Colon (tissue), 2 donors: ENCODE results near the gene PBX3.

ENCODE experiments used
- FAIRE-seq: peaks from 2 replicates; lab custom pipeline; 2012; peaks lifted over from hg19 to GRCh38; lab: Jason Lieb, UNC
- donor health status: control.
- donor health status: control.

PBX3 gene

DNA sequence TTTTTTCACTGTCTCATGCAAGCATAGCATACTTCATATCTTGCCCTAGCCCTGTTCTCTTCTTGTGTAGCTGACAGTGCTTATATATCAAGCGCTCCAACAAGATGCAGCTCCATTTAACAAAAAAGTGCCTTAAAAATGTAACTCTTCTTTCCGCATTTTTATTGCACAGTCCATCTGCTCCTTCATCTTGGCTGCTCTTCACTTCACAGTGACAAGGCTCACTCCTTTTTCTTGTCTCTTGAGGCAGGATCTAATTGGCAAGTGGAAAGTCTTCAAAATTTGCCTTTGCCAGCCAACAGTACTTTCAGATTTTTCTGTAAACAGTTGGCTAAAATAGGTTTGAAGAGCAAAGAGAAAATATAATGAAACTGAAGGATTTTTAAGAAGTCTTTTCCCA lies 161.8 kb downstream of the PBX3 start:
- no peak for FAIRE-seq

DNA sequence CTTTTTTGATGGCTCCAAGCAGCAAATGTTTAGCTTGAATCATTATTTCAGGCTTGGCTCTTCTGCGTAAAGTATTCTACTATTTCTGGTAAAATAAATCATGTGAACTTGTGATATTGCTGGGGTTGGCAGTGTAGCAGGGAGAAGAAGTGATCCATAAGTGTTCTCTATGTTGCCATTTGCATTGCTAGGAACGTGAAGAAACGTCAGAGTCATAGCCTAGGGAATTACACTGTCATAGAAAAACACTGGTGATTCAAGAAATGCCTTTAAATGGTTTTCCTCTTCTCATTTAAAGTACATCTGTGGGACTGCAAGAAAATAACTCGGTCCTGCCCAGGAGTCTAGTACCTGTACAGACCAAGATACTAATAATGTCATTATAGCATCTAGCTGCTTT lies 162.3 kb downstream of the PBX3 start:
- FAIRE-seq, result no peak

DNA sequence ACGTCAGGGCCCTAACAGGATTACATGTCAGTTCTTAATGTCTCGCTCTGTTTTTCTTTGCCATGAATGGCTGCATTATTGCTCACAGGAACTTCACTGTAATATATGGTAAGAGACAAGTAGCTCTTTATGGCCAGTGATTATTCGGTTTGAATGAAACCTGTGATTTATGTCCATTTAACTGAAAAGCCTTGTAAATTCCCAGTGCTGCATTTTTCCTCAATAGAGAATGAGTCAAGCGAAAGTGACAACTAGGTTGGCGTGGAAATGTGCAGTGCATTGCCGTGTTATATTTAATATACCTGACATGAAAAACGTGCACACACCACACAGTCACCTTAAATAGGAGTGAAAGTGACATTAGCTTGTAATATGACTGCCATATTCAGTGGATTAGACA lies 163.1 kb downstream of the PBX3 start:
- no peak for FAIRE-seq

DNA sequence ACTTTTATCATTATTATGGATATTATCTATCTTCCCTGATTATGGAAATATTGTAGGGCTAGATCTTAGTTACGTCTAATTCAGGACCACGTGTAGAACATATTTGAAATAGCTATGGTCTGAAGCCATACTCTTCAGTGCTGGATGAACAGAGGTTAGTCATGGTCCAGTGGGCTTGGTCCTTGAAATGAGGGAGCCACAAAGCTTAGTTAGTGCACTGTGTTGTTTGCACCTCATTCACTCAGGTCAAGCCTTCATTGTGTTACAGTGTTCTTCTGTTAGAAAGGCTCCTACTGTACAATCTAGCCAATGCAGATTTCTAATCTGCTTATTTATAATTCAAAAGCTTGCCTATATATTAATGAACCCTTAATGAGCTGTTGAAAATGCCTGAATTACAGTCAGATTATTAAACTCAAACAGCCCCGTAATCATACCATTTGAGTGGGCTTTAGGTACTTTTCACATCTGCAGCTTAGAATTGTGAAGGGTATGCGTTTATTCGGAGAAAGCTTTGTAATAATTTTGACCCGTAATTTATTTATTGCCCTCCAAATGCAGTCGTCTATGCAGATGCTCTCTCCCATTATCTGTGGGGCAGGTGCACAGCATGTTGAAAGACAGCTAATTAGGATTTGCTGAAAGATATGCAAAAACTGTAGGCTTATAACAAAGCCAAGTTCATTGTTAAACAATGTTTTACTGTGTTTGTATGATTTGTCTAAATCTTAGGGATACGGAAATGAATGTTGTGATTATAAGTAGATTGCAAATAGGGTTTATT lies 164.9 kb downstream of the PBX3 start:
- no peak for FAIRE-seq

DNA sequence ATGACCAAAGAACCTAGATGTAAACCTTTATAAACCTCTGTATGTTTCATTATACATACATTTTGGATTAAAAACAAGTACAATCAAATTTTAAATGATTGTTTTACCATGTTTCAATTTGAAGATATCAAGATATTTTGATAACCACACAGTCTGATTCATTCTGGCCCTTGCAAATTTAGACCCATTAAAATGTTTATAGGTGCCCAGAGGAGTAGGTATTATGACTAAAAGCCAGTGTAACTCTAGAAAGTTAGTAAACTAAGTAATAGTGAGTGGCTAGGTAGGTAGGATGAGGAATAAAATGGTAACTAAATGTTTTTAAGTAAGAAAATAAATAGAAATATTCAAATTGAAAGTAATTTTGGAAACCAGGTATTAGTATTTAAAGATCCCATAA lies 165.5 kb downstream of the PBX3 start:
- no peak for FAIRE-seq

DNA sequence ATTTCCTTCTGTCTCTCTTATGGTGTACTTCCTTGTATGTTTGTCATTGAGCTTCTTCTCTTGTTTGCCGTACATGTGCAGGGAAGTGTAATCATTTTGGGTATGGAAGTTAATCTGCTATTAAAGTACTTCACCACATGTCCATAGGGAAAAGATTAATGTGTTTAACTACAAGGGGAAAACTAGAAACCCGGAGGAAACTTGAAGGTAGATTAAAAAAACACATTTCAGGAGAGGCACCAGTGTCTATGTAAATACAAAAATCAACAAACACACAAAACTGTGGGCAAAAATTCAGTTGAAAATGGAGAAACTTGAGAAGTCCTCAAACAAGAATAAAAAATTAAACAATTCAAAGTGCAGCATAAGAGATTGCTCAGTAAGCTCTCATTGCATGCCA lies 166.4 kb downstream of the PBX3 start:
- FAIRE-seq, result no peak

DNA sequence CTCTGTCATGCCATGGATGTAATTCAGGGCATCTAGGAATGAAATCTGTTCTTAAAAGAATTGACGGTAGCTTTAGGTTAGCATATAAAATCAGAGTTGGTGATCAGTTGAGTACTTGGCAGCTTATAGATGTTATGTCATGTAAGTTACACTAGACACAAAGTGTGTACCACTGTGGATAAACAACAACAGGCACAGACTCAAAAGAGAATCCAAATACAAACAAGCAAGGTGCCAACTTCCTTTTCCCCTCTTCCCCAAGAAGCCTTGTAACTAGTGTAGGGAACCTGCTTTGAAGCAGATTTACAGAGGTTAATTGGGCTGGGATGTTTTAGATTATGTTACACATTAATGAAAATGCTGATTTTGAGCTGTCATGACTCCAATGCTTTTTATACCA lies 167.2 kb downstream of the PBX3 start:
- no peak for FAIRE-seq

DNA sequence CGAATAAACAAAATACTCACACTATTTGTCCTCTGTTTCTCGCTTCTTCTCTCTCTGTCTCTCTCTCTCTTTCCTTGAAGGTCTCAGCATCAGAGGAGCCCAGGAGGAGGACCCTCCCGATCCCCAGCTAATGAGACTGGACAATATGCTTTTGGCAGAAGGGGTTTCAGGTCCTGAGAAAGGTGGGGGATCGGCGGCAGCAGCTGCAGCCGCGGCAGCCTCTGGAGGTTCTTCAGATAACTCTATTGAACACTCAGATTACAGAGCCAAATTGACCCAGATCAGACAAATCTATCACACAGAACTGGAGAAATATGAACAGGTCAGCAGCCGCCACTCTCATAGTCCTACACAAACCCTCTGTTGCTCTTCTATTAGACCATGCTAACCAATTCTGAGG lies 168.4 kb downstream of the PBX3 start:
- FAIRE-seq, result no peak

DNA sequence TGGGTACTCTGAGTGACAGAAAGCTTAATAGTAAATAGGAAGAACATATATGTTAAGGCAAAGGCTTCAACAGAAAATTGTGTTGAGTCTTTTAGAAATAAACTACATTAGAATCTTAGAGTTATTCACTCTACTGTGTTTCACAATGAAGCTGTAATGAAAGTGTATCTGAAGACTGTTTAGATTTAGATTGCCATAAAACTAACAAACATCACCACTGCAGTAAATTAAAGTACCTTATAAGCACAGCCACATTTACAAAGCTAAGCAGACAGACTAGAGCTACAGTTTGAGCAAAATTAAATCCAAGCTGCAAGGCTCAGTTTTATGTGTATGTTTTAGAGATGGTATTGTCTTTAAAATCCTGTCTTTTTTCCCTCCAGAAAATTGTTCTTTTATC lies 172.4 kb downstream of the PBX3 start:
- FAIRE-seq, result no peak

DNA sequence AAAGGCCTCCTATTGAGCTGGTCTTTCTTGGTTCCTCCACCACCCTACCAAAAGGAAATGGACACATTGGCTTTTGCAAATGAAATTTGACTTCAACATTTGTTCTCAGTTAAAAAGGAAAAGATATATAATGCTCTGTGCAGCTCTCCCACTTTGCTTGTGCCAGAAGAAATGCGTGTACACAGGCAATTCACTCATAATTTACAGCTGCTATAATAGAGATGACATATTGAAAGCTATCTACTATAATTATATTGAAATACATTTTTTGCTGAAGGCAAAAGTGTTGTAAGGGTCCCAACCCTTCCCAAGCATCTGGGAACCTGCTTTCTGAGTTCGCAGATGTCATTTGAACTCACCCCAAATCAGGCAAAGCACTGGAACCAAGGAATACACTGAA lies 173.2 kb downstream of the PBX3 start:
- no peak for FAIRE-seq

DNA sequence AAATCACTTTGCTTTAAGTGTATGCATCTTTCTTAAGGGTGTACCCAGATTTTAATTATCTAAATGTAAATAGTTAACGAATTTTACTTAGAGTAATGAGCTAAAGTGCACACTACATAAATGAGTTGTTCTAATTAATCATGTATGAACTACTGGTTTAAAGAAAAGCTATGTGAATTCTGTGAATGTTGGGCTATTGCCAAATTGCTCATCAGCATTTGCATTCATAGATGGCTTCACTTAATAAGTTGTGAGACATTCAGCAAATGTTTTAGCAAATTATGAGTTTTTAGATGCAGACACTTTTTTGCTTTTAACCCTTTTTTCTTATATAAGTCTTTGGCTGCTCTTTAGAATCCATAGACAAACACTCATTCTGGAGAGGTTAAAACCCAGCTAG lies 175.7 kb downstream of the PBX3 start:
- FAIRE-seq, result no peak

DNA sequence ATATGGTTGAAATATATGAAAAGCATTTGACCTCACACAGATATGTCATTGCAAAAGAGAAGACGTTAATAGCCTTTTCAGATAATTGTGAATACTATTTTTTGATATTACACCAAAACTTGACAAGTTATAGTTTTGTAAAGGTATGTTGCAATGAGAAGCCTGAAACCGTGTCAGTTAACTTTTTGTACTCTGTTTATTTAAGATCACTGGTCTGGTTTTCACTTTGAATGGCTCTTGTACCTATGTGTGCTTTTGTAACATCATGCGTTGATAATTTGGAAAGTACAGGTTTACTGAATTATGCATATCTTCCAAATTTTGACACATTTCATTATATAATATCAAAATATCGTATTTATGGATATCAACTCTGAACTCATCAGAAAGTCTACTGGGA lies 177.2 kb downstream of the PBX3 start:
- no peak for FAIRE-seq

DNA sequence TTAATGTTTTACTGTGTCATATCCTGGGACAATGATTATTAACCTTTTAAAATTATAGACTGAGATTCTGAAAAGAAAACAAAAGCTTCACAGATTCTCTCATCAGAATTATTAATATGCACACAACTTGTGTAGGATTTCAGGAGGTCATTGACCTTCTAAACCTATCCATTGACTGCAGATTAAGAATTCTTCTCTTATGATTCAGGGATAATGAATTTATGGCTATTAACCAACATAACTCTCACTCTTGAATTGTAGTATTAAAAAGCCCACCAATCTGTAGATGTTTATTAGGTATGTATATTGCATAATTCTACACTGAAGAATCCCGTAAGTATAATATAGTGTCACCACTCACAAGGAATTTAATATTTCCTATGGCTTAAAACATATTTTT lies 179.8 kb downstream of the PBX3 start:
- no peak for FAIRE-seq

DNA sequence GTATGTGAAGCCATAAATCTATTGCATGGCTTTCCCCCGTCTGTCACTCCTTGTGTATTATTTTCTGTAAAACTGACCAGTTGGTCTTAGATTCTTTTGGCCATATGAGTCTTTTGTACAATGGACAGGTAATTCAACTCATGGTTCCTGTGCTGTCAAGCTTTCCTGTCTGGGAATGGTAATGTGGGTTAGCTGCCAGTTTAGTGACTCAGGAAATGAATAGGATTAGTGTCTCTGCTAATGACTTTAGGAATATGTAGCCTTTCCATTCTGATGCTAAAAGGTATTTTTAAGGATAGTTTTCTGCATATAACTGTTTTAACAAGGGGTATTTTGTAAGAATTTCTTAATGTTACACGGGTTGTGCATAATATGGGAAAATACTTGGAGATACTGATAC lies 182.7 kb downstream of the PBX3 start:
- no peak for FAIRE-seq

DNA sequence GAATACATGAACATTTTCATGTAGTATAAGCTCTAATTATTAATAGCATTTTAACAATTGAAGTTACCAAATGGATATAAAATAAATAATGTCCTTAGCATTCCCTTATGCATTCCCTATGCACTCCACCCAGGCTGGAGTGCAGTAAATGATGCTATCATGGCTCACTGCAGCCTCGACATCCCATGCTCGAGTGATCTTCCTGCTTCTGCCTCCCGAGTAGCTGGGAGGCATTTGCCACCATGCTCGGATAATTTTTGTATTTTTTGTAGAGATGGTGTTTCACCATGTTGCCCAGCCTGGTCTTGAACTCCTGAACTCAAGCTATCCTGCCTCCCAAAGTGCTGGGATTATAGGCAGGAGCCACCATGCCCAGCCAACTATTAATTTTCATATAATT lies 184.0 kb downstream of the PBX3 start:
- no peak for FAIRE-seq

DNA sequence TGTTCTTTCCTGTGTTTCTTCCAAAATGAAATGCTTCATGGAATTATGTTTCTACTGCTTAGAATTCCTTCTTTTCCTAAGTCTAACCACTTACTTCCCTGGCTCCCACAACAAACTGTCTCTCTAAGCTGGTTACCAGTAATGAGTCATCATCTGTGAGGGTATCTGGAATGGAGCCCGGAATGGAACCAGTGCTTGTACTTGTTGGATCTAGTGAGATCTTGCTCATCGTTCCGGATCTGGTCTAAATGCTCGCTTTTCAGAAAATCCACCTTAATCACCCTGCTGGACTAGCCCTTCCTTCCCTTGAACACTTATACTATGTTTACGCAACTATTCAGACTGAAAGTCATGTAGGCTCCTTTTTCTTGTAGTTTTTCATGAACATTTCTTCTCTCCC lies 184.8 kb downstream of the PBX3 start:
- no peak for FAIRE-seq

DNA sequence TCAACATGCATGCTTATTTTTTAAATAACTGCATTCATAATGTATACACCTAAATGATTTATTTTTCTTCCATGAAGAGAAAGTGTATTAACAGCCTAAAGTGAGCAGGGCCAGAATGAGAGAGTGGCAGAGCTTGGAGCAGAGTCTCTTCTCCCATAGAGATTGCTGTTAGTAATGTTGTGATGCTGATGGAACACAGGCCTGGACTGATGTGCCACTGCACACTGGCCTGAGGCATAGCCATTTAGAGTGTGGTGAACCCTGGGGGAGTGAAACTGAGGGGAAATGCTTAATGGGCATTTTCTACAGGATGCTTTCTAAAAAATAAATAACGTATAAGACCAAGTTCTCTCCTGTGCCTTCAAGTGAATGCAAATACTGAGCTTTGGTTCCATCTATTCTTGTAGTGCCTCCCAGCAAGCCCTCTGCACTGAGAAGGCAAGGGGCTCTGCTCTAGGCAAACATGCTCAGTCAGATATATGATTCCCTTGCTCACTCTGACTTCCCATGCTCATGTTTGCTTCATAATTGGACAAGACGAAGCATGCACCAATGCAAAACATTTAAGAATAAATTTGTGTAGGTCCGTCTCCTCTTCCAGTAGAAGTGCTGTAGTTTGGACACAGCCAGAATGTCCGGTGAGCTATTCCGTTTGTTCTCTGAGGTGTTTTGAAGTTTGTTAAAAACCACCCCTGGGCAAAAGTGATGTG lies 185.7 kb downstream of the PBX3 start:
- no peak for FAIRE-seq

DNA sequence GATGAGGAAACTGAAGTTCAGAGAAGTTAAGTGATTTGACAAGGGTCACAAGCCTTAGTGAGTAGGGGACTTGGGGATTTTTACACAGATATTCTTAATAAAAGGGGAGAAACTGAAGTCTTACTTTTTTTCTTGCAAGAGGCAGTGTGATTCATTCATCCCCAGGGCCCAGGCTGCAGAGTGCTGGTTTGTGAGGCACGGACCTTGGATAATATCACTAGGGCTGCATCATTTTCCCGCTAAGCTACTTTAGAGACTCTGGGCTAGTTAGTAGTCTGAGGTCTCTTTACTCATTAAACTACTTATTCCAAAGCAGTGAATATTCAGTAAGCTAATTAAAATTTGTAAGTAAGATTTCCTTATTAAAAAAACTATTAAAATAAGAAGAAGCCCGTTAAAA lies 195.0 kb downstream of the PBX3 start:
- FAIRE-seq, result no peak

DNA sequence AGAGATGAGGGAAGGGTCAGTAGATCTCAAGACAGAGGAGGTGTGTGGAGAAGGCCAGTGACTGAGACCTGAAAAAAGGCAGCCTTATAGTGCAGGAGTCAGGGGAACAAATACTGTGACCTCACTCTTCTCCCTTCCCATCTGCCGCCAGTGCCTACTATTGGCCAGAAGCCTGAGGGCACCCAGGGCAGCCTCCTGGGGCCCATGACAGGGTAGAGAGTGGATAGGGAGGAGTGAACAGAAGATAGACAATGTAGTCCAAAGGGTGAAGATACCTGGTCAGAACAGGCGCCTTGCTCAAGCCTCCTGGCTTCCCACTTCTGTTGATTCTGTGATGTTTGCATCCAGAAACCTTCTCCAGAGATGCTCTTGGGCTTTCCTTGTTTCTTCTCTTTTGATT lies 196.7 kb downstream of the PBX3 start:
- FAIRE-seq, result no peak

DNA sequence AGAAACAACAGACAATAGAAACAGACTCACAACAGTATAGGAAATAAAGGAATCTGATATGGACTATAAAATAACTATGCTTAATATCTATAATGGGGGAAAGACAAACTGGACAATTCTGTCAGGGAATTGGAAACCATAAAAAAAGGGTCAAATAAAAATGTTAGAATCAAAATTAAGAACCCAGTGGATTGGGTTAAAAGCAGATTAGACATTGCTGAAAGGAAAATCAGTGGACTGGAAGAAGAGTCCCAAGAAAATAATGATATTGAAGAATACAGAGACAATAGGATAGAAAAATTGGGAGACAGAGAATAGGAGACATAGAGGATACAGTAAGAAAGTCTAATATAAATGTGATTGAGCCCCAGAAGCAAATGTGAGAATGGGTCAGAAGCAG lies 199.2 kb downstream of the PBX3 start:
- no peak for FAIRE-seq

DNA sequence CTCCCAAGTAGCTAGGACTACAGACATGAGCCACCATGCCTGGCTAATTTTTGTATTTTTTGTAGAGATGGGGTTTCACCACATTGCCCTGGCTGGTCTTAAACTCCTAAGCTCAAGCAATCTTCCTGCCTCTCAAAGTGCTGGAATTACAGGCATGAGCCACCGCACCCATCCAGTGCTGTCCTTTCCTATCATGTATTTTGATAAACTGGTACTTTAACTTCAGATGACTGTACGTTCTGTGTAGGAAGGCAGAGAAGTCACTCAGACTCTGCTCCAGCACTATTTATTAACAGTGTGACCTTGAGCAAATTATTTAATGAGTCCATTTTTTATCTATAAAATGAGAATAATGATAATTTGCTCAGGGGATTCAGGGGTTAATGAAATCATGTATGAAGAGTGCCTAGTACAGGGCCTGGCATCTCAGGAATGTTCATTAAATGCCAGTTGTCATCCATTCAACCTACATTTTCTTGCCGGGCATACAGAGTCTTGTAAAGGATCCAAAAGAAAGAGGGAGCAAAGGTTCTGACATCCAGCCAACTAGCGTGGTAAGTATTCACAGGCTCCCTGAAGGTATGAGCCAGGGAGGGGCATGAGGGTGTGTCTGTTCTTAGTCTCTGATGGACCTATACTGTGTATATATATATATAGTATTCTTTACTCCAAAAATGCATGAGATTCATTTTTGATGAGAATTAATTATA lies 201.9 kb downstream of the PBX3 start:
- no peak for FAIRE-seq

DNA sequence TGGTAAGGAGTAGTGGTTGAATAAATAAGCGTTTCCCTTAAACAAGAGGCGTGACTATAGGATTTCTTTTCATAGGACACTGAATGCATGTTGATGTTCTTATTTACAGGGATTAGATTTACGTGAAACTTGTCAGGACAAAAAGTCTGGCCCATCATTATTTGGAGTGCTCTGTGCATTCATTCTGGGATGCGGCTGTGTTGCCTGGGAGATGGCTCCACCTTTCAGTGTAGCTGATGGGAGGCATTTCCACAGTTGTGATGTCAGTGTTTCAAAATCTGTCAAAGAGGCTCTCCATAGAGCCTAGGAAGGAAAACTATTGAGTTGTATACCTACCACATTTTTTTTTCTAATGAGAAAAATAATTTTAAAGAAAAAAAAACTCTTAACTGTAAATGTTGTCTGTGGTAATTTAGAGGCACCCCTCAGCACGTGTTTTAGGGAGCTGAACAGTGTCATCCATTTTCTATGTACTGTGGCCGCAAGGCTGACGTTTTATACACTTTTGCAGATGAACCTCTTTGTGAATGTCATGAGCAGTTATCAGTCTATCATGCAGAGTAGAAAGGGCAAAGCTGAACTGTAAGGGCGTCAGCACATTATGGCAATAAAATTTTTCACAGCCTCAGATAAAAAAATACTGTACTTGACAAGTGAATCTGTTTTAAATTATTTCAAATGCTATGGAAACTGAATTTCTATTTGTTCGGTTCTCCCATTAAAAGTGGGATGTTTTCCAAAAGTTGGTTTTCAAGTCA lies 202.7 kb downstream of the PBX3 start:
- no peak for FAIRE-seq
